HG03571 (cell line): Measurements from ENCODE around the gene ZBTB7B.
A peak's percentile ranks its signal among the peaks of the same experiment; 100 is the strongest.
"Not testable (repeated sequence)": the region's sequence is repeated elsewhere in the genome, so short reads cannot be mapped to it uniquely, and the experiment has no call there.

Experiments used
- ATAC-seq: cut with Tn5 transposase; IDR thresholded peaks from one replicate; pipeline ENCODE4 v1.9.1; 2021; ENCODE audit not compliant: unreplicated experiment

ZBTB7B gene

DNA sequence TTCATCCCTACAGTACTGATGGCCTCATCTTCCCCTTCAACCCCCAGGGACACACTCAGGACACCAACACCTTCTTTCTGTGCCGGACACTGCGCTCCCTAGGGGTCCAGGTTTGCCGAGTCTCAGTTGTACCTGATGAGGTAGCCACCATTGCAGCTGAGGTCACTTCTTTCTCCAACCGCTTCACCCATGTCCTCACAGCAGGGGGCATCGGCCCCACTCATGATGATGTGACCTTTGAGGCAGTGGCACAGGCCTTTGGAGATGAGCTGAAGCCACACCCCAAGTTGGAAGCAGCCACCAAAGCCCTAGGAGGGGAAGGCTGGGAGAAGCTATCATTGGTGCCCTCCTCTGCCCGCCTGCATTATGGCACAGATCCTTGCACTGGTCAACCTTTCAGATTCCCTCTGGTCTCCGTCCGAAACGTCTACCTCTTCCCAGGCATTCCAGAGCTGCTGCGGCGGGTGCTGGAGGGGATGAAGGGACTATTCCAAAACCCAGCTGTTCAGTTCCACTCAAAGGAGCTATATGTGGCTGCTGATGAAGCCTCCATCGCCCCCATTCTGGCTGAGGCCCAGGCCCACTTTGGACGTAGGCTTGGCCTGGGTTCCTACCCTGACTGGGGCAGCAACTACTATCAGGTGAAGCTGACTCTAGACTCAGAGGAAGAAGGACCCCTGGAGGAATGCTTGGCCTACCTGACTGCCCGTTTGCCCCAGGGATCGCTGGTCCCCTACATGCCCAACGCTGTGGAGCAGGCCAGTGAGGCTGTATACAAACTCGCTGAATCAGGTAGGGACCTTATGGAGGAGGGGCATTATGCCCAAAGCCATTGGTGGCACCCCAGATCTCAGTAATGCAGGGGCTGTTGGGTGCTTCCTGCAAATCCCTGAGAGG, 14.3 kb upstream of the ZBTB7B start:
- no peak for ATAC-seq

DNA sequence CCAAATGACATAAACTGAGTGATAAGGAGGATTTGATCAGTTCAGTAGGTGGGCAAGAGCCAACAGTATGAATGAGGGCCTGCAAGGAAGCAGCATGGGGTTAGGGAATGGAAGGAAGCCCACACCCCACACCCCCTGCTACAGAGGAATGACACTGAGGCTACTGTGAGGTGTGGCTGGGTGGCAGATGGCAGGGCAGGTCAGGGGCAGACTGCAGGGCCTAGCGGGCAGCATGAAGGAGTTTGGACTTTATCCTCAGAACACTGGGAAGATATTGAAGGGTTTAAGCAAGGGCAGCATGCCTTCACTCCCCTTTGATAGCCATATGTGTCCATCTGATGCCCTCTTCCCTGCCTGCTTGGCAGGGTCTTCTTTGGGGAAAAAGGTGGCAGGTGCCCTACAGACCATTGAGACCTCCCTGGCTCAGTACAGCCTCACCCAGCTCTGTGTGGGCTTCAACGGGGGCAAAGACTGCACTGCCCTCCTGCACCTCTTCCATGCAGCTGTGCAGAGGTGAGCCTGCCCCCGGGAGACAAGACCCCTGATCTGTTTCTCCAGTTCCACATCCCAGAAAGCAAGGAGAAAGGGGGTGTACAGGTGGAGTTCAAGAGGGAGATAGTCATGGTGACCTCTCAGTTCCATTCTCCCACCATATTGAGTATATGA, 13.3 kb upstream of the ZBTB7B start:
- no peak for ATAC-seq

DNA sequence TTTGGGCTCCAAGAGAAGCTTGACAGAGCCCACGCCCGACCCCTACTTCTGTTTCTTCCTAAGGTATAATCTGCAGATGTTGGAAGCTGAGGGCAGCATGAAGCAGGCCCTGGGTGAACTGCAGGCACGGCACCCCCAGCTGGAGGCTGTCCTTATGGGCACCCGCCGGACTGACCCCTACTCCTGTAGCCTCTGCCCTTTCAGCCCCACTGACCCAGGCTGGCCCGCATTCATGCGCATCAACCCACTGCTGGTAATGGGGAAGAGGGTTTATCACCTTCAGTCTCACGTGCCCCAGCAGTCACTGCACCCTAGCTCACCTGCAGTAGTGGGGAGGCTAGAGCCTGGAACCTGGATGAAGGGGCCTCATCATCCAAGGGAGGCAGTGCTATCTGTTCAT, 12.3 kb upstream of the ZBTB7B start:
- ATAC-seq, result no peak

DNA sequence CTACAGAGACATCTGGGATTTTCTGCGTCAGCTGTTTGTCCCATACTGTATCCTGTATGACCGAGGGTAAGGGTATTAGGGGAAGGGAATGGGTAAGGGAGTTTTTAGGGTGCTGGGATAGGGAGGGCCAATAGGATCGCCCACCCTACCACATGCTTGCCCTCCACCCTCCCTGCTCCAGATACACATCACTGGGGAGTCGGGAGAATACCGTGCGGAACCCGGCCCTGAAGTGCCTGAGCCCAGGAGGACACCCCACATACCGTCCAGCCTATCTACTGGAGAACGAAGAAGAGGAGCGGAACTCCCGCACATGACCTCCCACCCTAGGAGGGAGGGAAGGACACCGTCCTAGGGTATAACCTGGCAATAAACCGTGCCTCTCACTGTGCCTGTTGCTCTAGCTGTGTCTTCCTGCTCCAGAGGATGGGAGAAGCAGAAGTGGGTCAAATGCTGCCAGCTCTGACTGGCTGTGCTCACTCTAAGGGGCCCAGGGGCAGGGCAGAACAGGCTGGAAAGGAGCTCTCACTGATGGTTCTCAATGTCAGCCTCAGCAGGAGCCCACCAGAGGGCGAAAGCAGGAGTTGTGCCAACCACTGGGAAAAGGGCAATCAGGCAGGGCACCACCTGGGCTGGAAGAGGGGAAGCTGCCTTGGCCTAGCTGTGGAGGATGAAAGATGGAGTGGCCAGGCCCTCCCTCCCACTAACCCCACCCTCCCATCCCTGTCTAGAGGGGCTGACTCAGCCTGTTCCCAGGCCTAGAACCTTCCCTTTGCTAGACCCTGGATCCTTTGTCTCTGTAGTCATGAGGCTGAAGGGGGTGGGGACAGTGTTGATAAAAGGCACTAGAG, 9.7 kb upstream of the ZBTB7B start:
- no peak for ATAC-seq

DNA sequence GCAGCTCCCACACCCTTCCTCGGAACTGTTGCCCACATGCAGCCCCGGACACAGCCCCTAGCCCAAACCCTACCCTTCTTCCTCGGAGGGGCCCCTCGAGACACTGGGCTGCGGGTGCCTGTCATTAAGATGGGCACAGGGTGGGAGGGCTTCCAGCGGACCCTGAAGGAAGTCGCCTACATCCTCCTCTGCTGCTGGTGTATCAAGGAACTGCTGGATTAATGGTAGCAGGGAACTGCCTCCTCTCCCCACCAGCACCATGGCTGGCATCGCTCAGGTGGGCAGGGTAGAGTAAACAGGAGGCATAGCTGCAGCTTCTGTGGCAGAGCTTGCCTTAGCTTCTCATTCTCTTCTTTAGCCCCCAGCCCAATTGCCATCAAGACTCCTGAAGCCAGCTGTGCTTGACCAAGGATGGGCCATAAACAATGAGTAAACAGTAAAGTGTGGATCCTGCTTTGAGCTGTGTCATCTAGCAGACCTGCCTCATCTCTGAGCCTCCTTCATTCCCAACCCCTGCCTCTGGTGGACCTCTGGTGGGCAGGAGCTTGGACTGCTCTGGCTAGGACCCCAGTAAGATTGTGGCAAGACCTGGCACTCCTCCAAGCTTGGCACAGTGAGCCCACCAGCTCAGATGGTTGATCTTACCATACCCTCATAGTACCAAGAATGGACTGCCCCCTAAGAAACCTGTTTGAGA, 8.9 kb upstream of the ZBTB7B start, which contains the start of gene LENEP:
Gene LENEP (plus strand): TSS at position 15 of the 697 bp plus-strand sequence. CDS start 22 bp downstream, at position 37.
- no peak for ATAC-seq

DNA sequence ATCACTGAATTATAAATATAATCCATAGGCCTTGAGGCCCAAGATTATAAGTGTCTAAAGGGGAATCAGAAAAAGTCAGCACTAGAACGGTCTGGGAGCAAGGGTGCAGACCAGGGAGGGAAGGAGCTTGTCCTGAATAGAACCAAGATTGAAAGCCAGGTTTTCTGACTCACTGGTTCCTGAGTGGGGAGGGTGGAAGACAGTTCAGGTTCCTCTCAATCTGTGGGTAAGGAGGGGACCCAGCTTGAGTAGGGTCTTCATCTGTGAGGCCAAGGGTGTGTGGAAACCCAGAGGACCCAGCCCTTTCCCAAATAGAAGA, 8.4 kb upstream of the ZBTB7B start:
- ATAC-seq, result no peak

DNA sequence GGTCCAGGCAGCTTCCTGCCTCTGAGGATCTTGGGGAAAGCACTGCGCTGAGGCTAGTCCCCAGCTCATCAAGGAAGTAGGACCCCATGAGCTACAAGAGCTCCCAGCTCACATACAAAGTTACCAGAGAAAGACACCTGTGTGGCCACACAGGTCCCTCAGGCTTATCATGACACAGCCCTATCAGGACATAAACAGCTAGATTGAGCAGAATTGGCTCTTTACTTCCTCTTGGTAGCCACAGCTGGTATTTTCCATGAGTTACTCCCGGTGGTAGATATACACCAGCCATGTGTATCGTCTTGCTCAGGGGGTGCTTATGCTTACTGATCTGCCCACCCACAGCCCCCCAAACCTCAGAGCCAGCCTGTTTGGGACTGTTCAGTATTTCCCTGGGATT, 8.0 kb upstream of the ZBTB7B start:
- ATAC-seq, result no peak

DNA sequence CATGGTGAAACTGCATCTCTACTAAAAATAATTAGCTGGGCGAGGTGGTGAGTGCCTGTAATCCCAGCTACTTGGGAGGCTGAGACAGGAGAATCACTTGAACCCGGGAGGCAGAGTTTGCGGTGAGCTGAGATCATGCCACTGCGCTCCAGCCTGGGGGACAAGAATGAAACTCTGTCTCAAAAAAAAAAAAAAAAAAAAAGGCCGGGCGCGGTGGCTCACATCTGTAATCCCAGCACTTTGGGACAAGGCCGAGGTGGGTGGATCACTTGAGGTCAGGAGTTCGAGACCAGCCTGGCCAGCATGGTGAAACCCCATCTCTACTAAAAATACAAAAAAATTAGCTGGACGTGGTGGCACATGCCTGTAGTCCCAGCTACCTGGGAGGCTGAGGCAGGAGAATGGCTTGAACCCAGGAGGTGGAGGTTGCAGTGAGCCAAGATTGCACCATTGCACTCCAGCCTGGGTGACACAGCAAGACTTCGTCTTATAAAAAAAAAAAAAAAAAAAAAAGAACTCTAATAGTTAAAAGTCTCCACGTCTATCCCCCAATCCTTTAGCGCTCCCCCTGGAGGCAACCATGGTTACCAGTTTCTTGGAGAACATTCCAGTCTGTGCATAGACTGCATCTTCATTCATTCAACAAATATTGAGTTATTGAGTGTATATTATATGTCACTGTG, 7.2 kb upstream of the ZBTB7B start:
- not testable (repeated sequence) for ATAC-seq

DNA sequence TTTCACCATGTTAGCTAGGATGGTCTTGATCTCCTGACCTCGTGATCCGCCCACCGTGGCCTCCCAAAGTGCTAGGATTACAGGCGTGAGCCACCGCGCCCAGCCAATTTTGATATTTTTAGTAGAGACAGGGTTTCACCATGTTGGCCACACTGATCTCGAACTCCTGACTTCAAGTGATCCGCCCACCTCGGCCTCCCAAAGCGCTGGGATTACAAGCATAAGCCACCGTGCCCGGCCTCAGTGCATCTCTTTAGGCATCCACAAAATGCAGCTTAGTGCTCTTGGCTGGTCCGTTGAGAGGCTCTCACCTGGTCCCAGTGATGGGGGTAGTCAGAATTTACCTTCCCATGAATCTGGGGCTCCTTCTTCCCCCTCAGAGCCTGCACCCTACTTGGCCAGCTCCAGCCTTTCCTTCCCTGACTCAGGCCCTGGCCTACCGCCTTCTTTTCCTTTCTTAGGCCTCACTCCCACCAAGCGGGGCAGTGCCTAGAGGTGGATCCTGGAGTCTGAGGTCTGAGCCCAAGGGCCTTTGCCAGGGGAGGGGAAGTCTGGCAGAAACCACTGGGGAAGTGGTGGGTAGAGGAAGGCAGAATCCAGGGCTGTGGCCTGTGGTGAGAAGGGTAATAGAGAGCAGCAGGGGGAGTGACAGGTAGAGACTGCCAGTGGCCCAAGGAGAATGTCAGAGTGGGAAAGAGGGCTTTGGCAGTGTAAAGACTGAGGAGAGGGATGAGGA, 5.5 kb upstream of the ZBTB7B start:
- ATAC-seq, result no peak

DNA sequence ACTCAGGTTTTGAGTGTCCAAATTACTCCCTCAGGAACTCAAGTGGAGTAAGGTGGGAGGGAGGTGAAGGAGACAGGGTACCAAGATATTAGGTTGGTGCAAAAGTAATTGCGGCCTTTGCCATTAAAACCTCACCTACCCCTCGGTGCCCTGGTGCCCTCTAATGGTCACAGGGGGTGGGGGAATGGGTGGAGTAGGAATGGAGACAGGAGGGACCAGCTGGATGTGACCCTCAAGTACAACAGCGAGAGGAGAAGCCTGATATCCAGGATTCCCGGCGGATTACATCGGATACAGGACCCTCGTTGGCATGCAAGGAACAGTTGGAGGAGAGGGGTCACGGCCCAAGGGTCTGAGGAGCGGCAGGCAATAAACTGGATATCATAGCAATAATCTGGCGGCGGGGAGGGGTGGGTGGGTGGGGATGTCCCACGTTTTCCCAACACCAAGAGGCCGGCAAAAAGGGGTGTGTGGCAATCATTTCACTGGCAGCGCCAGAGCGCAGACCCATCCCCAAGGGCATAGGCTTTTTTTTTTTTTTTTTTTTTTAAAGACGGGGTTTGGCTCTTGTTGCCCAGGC, 4.3 kb upstream of the ZBTB7B start:
- no peak for ATAC-seq

DNA sequence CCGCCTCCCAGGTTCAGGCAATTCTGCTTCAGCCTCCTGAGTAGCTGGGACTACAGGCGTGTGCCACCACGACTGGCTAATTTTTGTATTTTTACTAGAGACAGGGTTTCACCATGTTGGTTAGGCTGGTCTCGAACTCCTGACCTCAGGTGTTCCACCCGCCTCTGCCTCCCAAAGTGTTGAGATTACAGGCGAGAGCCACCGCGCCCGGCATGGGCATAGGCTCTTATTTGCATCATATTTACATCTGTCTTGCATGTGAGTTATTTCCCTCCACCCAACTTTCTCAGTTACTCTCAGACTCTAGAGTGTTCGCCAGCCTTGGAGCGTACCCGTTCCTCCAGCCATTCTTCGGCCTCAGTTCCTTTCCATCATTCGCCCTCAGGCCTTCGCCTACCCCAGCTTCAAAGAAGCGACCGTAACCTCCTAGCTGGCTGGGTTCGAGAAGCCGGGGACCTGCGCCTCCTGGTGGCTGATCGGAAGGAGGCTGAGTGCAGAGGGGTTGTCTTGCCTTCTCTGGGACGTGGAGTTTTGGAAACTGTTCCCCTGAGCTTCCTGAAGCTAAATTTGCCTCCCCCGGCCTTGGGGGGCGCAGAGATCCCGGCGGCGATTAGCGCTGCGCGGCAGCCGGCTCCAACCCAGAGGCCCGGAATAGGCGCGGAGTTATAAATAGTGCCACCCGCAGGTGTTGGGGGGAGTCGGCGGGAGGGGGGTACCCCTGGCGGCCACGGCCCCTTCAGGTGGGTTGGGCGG, 3.6 kb upstream of the ZBTB7B start:
- ATAC-seq, result no peak

DNA sequence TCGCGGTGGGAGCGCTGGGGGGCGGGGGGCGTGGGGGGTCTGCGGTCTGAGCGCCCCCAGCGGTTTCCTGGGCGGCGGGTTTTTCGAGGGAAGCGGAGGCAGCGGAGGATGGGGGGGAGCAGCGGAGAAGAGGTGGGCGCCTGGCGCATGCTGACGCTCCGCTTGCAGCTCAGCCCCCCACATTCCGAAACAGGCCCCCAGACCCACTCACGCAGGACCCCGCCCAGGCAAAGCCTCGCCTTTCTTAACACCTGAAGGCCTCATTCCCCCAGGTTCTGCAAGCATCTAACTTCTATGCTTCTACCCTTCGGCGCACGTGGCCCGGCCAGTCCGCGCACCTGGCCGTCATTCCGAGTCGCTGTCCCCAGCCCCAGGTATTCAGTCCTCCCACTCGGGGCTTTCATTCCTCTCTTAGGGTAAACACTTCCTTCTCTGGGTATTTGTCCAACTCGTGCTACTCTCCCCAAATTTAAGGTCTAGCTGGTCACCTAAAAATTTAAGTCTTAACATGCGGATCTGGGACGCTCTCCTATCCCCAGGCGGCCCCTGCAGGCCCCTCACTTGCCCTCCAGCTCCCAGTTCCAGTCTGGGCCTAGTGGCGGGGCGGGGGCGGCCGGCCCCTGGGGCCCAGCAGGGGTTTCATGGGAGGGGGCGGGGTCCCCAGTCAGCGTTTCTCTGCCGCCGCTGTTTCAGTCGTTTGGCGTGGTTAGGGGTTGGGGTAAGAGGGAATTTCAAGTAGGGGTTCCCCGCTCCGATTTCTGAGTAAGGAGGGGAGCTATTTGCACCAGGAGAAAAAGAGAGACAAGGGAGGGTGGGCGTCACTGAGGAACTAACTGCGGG, 2.8 kb upstream of the ZBTB7B start:
- ATAC-seq, result no peak

DNA sequence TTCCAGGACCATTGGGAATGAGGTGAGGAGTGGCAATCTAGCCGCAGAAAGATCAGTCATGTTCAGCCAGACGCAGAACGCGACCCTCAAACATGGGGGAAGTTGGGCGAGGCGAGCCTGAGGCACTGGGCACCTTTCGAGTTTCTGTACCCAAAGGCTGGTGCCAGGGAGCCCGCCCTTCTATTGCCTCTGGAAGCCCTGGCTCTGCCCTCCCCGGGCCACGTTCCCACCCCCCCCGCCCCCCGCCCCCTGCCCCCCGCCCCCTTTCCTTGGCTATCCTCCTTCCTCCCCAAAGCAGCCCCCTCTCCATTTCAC, 2.2 kb upstream of the ZBTB7B start:
- no peak for ATAC-seq

DNA sequence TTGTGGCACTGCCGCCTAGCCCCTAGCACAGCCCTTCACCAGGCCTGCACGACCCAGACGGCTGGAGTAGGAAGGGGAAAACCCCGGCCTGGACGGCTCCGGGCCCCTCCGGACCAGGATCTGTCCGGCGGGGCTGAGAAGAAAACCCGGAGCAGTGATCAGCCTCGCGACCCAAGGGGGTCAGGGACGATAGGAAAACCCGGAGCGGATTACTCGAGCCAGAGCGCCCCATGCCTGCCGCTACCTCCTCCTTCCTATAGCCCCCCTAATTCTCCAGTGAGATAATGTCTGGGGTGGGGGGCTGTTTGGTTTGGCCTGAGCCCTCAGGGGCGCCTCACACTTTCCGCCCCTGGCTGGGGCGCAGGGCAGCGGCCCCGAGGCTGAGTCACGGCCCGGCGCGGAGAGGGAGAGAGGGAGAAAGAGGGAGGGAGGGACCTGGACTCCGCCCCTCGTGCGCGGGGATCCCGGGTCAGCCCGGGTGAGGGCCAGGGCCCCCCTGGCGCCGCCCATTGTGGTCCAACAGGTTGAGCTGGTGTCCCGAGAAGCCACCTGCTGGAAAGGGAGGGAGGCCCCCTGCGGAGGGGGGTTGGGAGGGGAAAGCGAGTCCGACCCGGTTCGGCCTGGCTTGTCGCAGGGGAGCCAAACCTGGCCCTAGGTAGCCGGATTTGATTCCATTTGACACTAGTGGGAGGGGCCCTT, 1.7 kb upstream of the ZBTB7B start:
- peak; percentile 35 for ATAC-seq

DNA sequence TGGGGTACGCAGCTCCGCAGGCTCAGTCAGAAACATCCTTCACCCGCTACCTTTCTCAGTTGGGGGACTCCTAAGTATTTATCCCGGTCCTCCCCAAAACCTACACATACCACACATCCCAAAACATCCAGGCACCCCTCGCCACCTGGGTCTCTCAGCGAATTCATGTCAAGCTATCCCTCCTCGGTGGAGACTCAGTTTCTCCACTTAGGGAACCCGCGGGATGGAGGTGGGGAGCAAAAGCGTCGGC, 1.3 kb upstream of the ZBTB7B start:
- no peak for ATAC-seq

DNA sequence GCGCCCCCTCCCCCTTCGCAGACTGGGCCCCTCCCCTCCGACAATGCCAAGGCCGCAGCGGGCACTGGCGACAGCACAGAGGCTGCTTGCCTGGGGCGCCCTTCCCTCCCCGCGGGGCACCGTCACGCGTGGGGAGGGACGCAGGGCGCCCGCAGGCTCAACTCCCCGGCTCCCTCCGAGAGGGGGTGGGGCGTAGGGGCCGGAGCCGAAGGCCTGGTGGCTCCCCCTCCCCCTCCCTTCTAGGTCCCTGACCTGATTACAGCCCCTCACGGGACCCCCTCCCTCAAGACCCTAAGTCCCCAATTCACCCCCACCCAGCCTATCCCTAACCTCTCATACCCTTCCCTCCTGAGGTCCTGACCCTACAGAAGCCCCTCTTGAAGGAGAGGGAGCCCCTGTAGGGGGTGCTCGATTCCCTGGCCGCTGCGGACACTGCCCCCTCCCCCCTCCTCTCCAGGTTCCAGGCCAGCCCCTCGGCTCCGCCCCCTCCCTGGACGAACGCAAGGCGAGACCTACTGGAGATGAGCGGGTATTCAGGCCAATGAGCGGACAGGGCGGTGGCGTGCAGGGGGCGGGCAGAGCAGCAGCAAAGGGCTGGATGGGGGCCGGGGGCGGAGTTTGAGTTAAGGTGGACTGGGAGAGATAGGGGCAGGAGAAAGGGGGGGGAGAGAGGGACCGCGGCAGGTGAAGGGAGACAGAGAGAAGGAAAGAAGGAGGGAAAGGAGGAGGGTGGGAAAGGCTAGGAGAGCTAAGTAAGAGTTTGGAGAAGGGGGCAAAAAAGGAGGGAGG, 733 bp upstream of the ZBTB7B start:
- peak; percentile 53 for ATAC-seq

DNA sequence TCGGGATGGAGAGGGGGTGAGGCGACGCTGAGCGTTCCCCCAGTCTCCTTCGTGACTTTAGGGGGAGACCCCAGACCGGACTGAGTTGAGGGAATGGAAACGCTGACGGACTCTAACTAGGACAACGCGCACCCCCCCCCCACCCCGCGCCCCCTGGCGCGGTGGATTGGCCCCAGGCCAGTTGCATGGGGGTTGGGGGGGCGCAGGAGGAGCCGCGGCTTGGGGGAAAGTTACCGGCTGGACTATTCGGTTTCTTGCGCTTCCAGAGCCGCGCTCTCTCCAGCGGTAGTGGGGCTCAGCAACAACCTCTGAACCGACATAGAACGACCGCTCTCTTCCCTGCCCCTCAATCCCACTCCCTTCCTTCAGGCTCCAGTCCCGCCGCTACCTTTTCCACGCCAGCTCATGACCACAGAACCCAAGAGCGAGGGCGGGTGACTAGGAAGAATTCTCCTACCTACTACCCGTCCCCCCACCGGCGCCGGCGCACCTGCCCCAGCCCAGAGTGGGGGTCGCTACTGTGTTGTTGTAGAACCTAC, 694 bp downstream of the ZBTB7B start:
- ATAC-seq, result no peak
